ENCODE data around the gene MATN1. TPM values are rescaled to one million over a fixed set of nuclear protein-coding genes. Genes with fewer than 3 reads are reported as not detected.
"Not testable (repeated sequence)": the region's sequence is repeated elsewhere in the genome, so short reads cannot be mapped to it uniquely, and the experiment has no call there.

The MATN1 gene
- 1.9 TPM for total RNA-seq
- not detected for polyA plus RNA-seq

- ATAC-seq (ENCODE audit: low read depth in 2 of 2) = no peak
- H3K4me3 ChIP-seq (ENCODE audit: low read depth, low read length) = no peak within 1 kb of the TSS
- peaks cover 0 to 45% (median 10%) of the 10 kb centered on the region in 4 donors for H3K4me1 Mint-ChIP-seq
- H3K36me3 ChIP-seq (ENCODE audit: control insufficient read depth, insufficient read depth, low read length) = peaks cover 14% of the 10 kb centered on the region
- no peaks in the 10 kb centered on the region for H3K9me3 ChIP-seq (ENCODE audit: control insufficient read depth in 2 of 2, low read length in 2 of 2)
- no peaks in the 10 kb centered on the region for H3K27me3 Mint-ChIP-seq
- H3K4me1 ChIP-seq (ENCODE audit: control insufficient read depth, insufficient read depth, low read length, poor library complexity, severe bottlenecking) = peaks cover 11% of the 10 kb centered on the region
- H3K9me3 Mint-ChIP-seq = no peaks in the 10 kb centered on the region
- H3K36me3 Mint-ChIP-seq = peaks cover 10% of the 10 kb centered on the region
- peak within 1 kb of the TSS in 2 of 4 donors; percentile 66 to 79 for H3K4me3 Mint-ChIP-seq
- peak within 1 kb of the TSS in 1 of 3 donors; percentile 75 for H3K27ac Mint-ChIP-seq
- no peaks in the 10 kb centered on the region for H3K27me3 ChIP-seq (ENCODE audit: control insufficient read depth, insufficient read depth, low read length)
- H3K27ac ChIP-seq (ENCODE audit: insufficient read depth, low read length, poor library complexity, severe bottlenecking) = no peak within 1 kb of the TSS
- DNase-seq = no peak
These were observed at the start of gene MATN1 for GRCh38 chr1:30723331-30723755. Gene MATN1 (minus strand): TSS chr1:30723585. CDS start chr1:30723551, 34 bp downstream.

- DNase-seq = no peak
- Histone ChIP-seq H3K4me3 (ENCODE audit: low read depth, low read length) (no peak overlapping the region), H3K36me3 (ENCODE audit: control insufficient read depth, insufficient read depth, low read length) (no peaks in the 10 kb centered on the region), H3K9me3 (ENCODE audit: control insufficient read depth in 2 of 2, low read length in 2 of 2) (no peaks in the 10 kb centered on the region), H3K27me3 (ENCODE audit: control insufficient read depth, insufficient read depth, low read length) (no peaks in the 10 kb centered on the region), H3K27ac (ENCODE audit: insufficient read depth, low read length, poor library complexity, severe bottlenecking) (no peak overlapping the region), H3K4me1 (ENCODE audit: control insufficient read depth, insufficient read depth, low read length, poor library complexity, severe bottlenecking) (peaks cover 3% of the 10 kb centered on the region)
- Mint-ChIP-seq H3K27ac (no peak overlapping the region), H3K27me3 (no peaks in the 10 kb centered on the region), H3K4me1 (peaks cover 0 to 12% (median 0%) of the 10 kb centered on the region in 4 donors), H3K9me3 (no peaks in the 10 kb centered on the region), H3K36me3 (no peaks in the 10 kb centered on the region), H3K4me3 (no peak overlapping the region)
- no peak for ATAC-seq (ENCODE audit: low read depth in 2 of 2)
These were observed 47.6 kb upstream of the MATN1 start for GRCh38 chr1:30771005-30771404.

- Mint-ChIP-seq H3K27me3 (no peaks in the 10 kb centered on the region), H3K36me3 (no peaks in the 10 kb centered on the region), H3K9me3 (no peaks in the 10 kb centered on the region), H3K4me1 (peaks cover 0 to 18% (median 0%) of the 10 kb centered on the region in 4 donors), H3K4me3 (no peak overlapping the region), H3K27ac (no peak overlapping the region)
- ATAC-seq (ENCODE audit: low read depth in 2 of 2) = no peak
- H3K4me3 ChIP-seq (ENCODE audit: low read depth, low read length) = no peak overlapping the region
- no peaks in the 10 kb centered on the region for H3K36me3 ChIP-seq (ENCODE audit: control insufficient read depth, insufficient read depth, low read length)
- H3K4me1 ChIP-seq (ENCODE audit: control insufficient read depth, insufficient read depth, low read length, poor library complexity, severe bottlenecking) = peaks cover 8% of the 10 kb centered on the region
- H3K27ac ChIP-seq (ENCODE audit: insufficient read depth, low read length, poor library complexity, severe bottlenecking) = no peak overlapping the region
- no peaks in the 10 kb centered on the region for H3K9me3 ChIP-seq (ENCODE audit: control insufficient read depth in 2 of 2, low read length in 2 of 2)
- no peaks in the 10 kb centered on the region for H3K27me3 ChIP-seq (ENCODE audit: control insufficient read depth, insufficient read depth, low read length)
- no peak for DNase-seq
These were observed 46.8 kb upstream of the MATN1 start for GRCh38 chr1:30770150-30770549.

GRCh38 chr1:30768830-30769718 is 45.7 kb upstream of the MATN1 start:
- Mint-ChIP-seq H3K9me3 (no peaks in the 10 kb centered on the region), H3K4me3 (no peak overlapping the region), H3K27me3 (no peaks in the 10 kb centered on the region), H3K36me3 (no peaks in the 10 kb centered on the region), H3K4me1 (peaks cover 0 to 18% (median 0%) of the 10 kb centered on the region in 4 donors), H3K27ac (peak overlapping the region in 1 of 3 donors; percentile 74)
- Histone ChIP-seq H3K4me3 (ENCODE audit: low read depth, low read length) (no peak overlapping the region), H3K9me3 (ENCODE audit: control insufficient read depth in 2 of 2, low read length in 2 of 2) (no peaks in the 10 kb centered on the region), H3K36me3 (ENCODE audit: control insufficient read depth, insufficient read depth, low read length) (no peaks in the 10 kb centered on the region), H3K4me1 (ENCODE audit: control insufficient read depth, insufficient read depth, low read length, poor library complexity, severe bottlenecking) (peaks cover 8% of the 10 kb centered on the region), H3K27me3 (ENCODE audit: control insufficient read depth, insufficient read depth, low read length) (no peaks in the 10 kb centered on the region), H3K27ac (ENCODE audit: insufficient read depth, low read length, poor library complexity, severe bottlenecking) (no peak overlapping the region)
- DNase-seq (no peak), ATAC-seq (ENCODE audit: low read depth in 2 of 2) (no peak)

GRCh38 chr1:30768159-30768829 is 44.9 kb upstream of the MATN1 start:
- H3K4me1 ChIP-seq (ENCODE audit: control insufficient read depth, insufficient read depth, low read length, poor library complexity, severe bottlenecking) = peaks cover 8% of the 10 kb centered on the region
- H3K9me3 ChIP-seq (ENCODE audit: control insufficient read depth in 2 of 2, low read length in 2 of 2) = no peaks in the 10 kb centered on the region
- no peaks in the 10 kb centered on the region for H3K36me3 Mint-ChIP-seq
- no peaks in the 10 kb centered on the region for H3K27me3 Mint-ChIP-seq
- DNase-seq = no peak
- H3K27me3 ChIP-seq (ENCODE audit: control insufficient read depth, insufficient read depth, low read length) = no peaks in the 10 kb centered on the region
- H3K4me3 Mint-ChIP-seq = no peak overlapping the region
- H3K36me3 ChIP-seq (ENCODE audit: control insufficient read depth, insufficient read depth, low read length) = no peaks in the 10 kb centered on the region
- H3K27ac Mint-ChIP-seq = no peak overlapping the region
- H3K27ac ChIP-seq (ENCODE audit: insufficient read depth, low read length, poor library complexity, severe bottlenecking) = no peak overlapping the region
- H3K9me3 Mint-ChIP-seq = no peaks in the 10 kb centered on the region
- peaks cover 0 to 19% (median 0%) of the 10 kb centered on the region in 4 donors for H3K4me1 Mint-ChIP-seq
- no peak for ATAC-seq (ENCODE audit: low read depth in 2 of 2)
- no peak overlapping the region for H3K4me3 ChIP-seq (ENCODE audit: low read depth, low read length)

- not testable (repeated sequence) for H3K9me3 Mint-ChIP-seq; ATAC-seq (ENCODE audit: low read depth in 2 of 2); H3K36me3 ChIP-seq (ENCODE audit: control insufficient read depth, insufficient read depth, low read length); H3K27ac ChIP-seq (ENCODE audit: insufficient read depth, low read length, poor library complexity, severe bottlenecking); DNase-seq; H3K27me3 ChIP-seq (ENCODE audit: control insufficient read depth, insufficient read depth, low read length); H3K36me3 Mint-ChIP-seq; H3K4me3 Mint-ChIP-seq; H3K4me3 ChIP-seq (ENCODE audit: low read depth, low read length); H3K9me3 ChIP-seq (ENCODE audit: control insufficient read depth in 2 of 2, low read length in 2 of 2); H3K27me3 Mint-ChIP-seq
- H3K4me1 Mint-ChIP-seq = peaks cover 5 to 32% (median 8%) of the 10 kb centered on the region in 4 donors
- peak overlapping the region in 1 of 3 donors; percentile 56 for H3K27ac Mint-ChIP-seq
- peaks cover 19% of the 10 kb centered on the region for H3K4me1 ChIP-seq (ENCODE audit: control insufficient read depth, insufficient read depth, low read length, poor library complexity, severe bottlenecking)
These were observed 43.6 kb upstream of the MATN1 start for GRCh38 chr1:30766948-30767347.

- peaks cover 30% of the 10 kb centered on the region for H3K4me1 ChIP-seq (ENCODE audit: control insufficient read depth, insufficient read depth, low read length, poor library complexity, severe bottlenecking)
- H3K27ac ChIP-seq (ENCODE audit: insufficient read depth, low read length, poor library complexity, severe bottlenecking) = no peak overlapping the region
- H3K9me3 Mint-ChIP-seq = no peaks in the 10 kb centered on the region
- ATAC-seq (ENCODE audit: low read depth in 2 of 2) = no peak
- H3K36me3 Mint-ChIP-seq = no peaks in the 10 kb centered on the region
- no peak for DNase-seq
- peak overlapping the region in 2 of 4 donors; percentile 6 to 21 for H3K4me3 Mint-ChIP-seq
- H3K9me3 ChIP-seq (ENCODE audit: control insufficient read depth in 2 of 2, low read length in 2 of 2) = no peaks in the 10 kb centered on the region
- peak overlapping the region; percentile 26 to 82 (median 65) for H3K27ac Mint-ChIP-seq
- H3K27me3 Mint-ChIP-seq = no peaks in the 10 kb centered on the region
- no peaks in the 10 kb centered on the region for H3K36me3 ChIP-seq (ENCODE audit: control insufficient read depth, insufficient read depth, low read length)
- peaks cover 10 to 44% (median 17%) of the 10 kb centered on the region in 4 donors for H3K4me1 Mint-ChIP-seq
- H3K4me3 ChIP-seq (ENCODE audit: low read depth, low read length) = no peak overlapping the region
- no peaks in the 10 kb centered on the region for H3K27me3 ChIP-seq (ENCODE audit: control insufficient read depth, insufficient read depth, low read length)
These were observed 42.4 kb upstream of the MATN1 start for GRCh38 chr1:30765556-30766434.
